K562 (cell line): ENCODE data around the gene ZNF547. TPM values are rescaled to one million over a fixed set of nuclear protein-coding genes. Genes with fewer than 3 reads are reported as not detected.

ENCODE experiments used
- CBFA2T3 ChIP-seq: fragments of 450-650 bp; IDR thresholded peaks from 2 replicates; pipeline ENCODE4 v1.6.1; 2017
- ETV1 ChIP-seq: fragments of 450-650 bp; conservative IDR thresholded peaks from 2 replicates; pipeline ENCODE4 v1.6.1; 2016; ENCODE audit warnings: missing genetic modification characterization, control low read depth, low read depth, missing compliant biosample characterization
- GTF2A2 ChIP-seq: IDR thresholded peaks from 2 replicates; pipeline ENCODE4 v1.6.1; 2016; ENCODE audit warnings: mild to moderate bottlenecking, missing genetic modification characterization, missing compliant biosample characterization
- GTF2F1 ChIP-seq: IDR thresholded peaks from 2 replicates; pipeline ENCODE4 v1.6.1; 2011; ENCODE audit warnings: low read depth, low read length, improper control_type of control experiment
- JUND ChIP-seq, 2 experiments: IDR thresholded peaks; 2 replicates in 1 of 2; 3 replicates in 1 of 2; pipeline ENCODE4 v1.6.1; 2011; ENCODE audit warnings: borderline replicate concordance in 2 of 2, low read depth in 2 of 2, low read length in 2 of 2, improper control_type of control experiment in 1 of 2, missing biosample characterization in 1 of 2, missing genetic modification characterization in 1 of 2, missing genetic modification reagents in 1 of 2
- KLF1 ChIP-seq: fragments of 450-650 bp; IDR thresholded peaks from 2 replicates; pipeline ENCODE4 v1.6.1; 2016; ENCODE audit warnings: missing genetic modification characterization, missing compliant biosample characterization
- NCOA1 ChIP-seq: fragments of 450-650 bp; IDR thresholded peaks from 2 replicates; pipeline ENCODE4 v1.6.1; 2016; ENCODE audit warnings: low read depth
- NR3C1 ChIP-seq: sonication (generic); formaldehyde crosslinking; IDR thresholded peaks from 2 replicates; pipeline ENCODE4 v1.8.1; 2022; ENCODE audit warnings: missing genetic modification reagents
- POLR2AphosphoS5 ChIP-seq: IDR thresholded peaks from 2 replicates; pipeline ENCODE4 v1.6.1; 2011; ENCODE audit warnings: mild to moderate bottlenecking, low read depth, low read length, moderate library complexity; ENCODE audit not compliant: control insufficient read depth, insufficient read depth
- PURB ChIP-seq: sonication (generic); formaldehyde crosslinking; IDR thresholded peaks from 2 replicates; pipeline ENCODE4 v1.9.0; 2021; ENCODE audit warnings: low read depth, mild to moderate bottlenecking, missing genetic modification reagents
- SIX5 ChIP-seq, 2 experiments: IDR thresholded peaks; 2 replicates each; pipeline ENCODE4 v1.6.1; 2011; ENCODE audit warnings: low read length in 2 of 2, borderline replicate concordance in 1 of 2, low read depth in 1 of 2, mild to moderate bottlenecking in 1 of 2, moderate library complexity in 1 of 2; ENCODE audit not compliant: insufficient read depth in 1 of 2
- SP1 ChIP-seq: sonication (generic); formaldehyde crosslinking; IDR thresholded peaks from 2 replicates; pipeline ENCODE4 v1.8.1; 2022; ENCODE audit warnings: mild to moderate bottlenecking, missing genetic modification reagents
- ZFX ChIP-seq: sonication (generic); formaldehyde crosslinking; IDR thresholded peaks from 2 replicates; pipeline ENCODE4 v1.8.0; 2022; ENCODE audit warnings: mild to moderate bottlenecking, missing genetic modification reagents, moderate library complexity
- polyA plus RNA-seq, 8 experiments: library from polyadenylated mRNA; depleted of rRNA in 4 of 8; stranded (reverse) in 5 of 8; unstranded in 3 of 8; fragments of >200 nt; fragmentation: Nextera tagmentation in 2 of 8; fragmentation: Illumina TruSeq in 1 of 8; extraction: Ambion mirVana in 2 of 8; extraction: Trizol in 1 of 8; gene quantifications; 2 replicates each; pipeline versions ENCODE4 v1.2.1 to v1.2.3, GENCODE V29; 2011 to 2014; ENCODE audit warnings: inconsistent platforms in 1 of 8, missing spikeins in 1 of 8
- total RNA-seq, 7 experiments: library from RNA; depleted of rRNA in 6 of 7; stranded (reverse); fragments of >200 nt in 6 of 7; fragmentation: Illumina TruSeq in 2 of 7; extraction: Trizol in 2 of 7; gene quantifications; 2 replicates each; pipeline versions ENCODE4 v1.2.1 to v1.2.3, GENCODE V29; 2011 to 2021; ENCODE audit warnings: low replicate concordance in 1 of 7
- TF ChIP-seq, protein P1 (sequence below): fragments of 450-650 bp; IDR thresholded peaks from 2 replicates; pipeline ENCODE4 v1.6.1; 2018; ENCODE audit not compliant: partially characterized antibody
- TF ChIP-seq, protein P2 (sequence below): fragments of 450-650 bp; formaldehyde crosslinking; IDR thresholded peaks from 2 replicates; pipeline ENCODE4 v1.4.0; 2022; ENCODE audit warnings: mild to moderate bottlenecking, moderate library complexity
- TF ChIP-seq, protein P3 (sequence below): fragments of 450-650 bp; IDR thresholded peaks from 2 replicates; pipeline ENCODE4 v1.6.1; 2016; ENCODE audit warnings: low read depth, mild to moderate bottlenecking, moderate library complexity

Gene ZNF547
- total and polyA plus RNA-seq, 9 of the 15 experiments (the other 6 are each of a cell fraction or from before 2014, with no cell fraction given): 0.03 to 0.96 (median 0.30) TPM

GRCh38 chr19:57350877-57351805, 12.2 kb upstream of the ZNF547 start, which contains the start of gene ZNF304 (continued):
- TF ChIP-seq ZFX (peak; percentile 62), PURB (no peak), SIX5 (IDR thresholded peaks at IDR 0.05; ENCODE audit: borderline replicate concordance in 1 of 2, insufficient read depth in 1 of 2, low read depth in 1 of 2, low read length in 2 of 2) (peak; percentile 66 to 76; a peak in 3 of 4 replicates), GTF2A2 (tag) (no peak), NR3C1 (CRISPR knock-in tag) (no peak), POLR2AphosphoS5 (peak; percentile 36; the same call in 1 of the 2 replicates), NCOA1 (no peak), GTF2F1 (no peak), ETV1 (tag) (peak; percentile 67; the same call in 1 of the 2 replicates), CBFA2T3 (peak; percentile 45; the same call in 1 of the 2 replicates), KLF1 (tag) (peak; percentile 92), JUND (IDR thresholded peaks at IDR 0.05; ENCODE audit: borderline replicate concordance, low read depth, low read length) (peak; percentile 39; the same call in 1 of the 2 replicates), JUND (tag; IDR thresholded peaks at IDR 0.05; ENCODE audit: borderline replicate concordance, low read depth, low read length) (no peak), SP1 (CRISPR knock-in tag) (0 out of 2 replicates have a peak, but pooled peaks have one; percentile 38)
- TF ChIP-seq, protein P1, sequence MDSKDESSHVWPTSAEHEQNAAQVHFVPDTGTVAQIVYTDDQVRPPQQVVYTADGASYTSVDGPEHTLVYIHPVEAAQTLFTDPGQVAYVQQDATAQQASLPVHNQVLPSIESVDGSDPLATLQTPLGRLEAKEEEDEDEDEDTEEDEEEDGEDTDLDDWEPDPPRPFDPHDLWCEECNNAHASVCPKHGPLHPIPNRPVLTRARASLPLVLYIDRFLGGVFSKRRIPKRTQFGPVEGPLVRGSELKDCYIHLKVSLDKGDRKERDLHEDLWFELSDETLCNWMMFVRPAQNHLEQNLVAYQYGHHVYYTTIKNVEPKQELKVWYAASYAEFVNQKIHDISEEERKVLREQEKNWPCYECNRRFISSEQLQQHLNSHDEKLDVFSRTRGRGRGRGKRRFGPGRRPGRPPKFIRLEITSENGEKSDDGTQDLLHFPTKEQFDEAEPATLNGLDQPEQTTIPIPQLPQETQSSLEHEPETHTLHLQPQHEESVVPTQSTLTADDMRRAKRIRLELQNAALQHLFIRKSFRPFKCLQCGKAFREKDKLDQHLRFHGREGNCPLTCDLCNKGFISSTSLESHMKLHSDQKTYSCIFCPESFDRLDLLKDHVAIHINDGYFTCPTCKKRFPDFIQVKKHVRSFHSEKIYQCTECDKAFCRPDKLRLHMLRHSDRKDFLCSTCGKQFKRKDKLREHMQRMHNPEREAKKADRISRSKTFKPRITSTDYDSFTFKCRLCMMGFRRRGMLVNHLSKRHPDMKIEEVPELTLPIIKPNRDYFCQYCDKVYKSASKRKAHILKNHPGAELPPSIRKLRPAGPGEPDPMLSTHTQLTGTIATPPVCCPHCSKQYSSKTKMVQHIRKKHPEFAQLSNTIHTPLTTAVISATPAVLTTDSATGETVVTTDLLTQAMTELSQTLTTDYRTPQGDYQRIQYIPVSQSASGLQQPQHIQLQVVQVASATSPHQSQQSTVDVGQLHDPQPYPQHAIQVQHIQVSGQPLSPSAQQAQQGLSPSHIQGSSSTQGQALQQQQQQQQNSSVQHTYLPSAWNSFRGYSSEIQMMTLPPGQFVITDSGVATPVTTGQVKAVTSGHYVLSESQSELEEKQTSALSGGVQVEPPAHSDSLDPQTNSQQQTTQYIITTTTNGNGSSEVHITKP: peak; percentile 65
- TF ChIP-seq, protein P2, sequence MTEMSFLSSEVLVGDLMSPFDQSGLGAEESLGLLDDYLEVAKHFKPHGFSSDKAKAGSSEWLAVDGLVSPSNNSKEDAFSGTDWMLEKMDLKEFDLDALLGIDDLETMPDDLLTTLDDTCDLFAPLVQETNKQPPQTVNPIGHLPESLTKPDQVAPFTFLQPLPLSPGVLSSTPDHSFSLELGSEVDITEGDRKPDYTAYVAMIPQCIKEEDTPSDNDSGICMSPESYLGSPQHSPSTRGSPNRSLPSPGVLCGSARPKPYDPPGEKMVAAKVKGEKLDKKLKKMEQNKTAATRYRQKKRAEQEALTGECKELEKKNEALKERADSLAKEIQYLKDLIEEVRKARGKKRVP: no peak
- TF ChIP-seq, protein P3, sequence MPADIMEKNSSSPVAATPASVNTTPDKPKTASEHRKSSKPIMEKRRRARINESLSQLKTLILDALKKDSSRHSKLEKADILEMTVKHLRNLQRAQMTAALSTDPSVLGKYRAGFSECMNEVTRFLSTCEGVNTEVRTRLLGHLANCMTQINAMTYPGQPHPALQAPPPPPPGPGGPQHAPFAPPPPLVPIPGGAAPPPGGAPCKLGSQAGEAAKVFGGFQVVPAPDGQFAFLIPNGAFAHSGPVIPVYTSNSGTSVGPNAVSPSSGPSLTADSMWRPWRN: no peak
